Inferior parietal cortex (tissue), 1 donor: Measurements from ENCODE around the gene ARHGAP21.
A peak's percentile ranks its signal among the peaks of the same experiment; 100 is the strongest.

Experiments
- DNase-seq: peaks from one replicate; pipeline ENCODE4 v3.0.0-alpha.2; 2016; ENCODE audit errors: extremely low spot score

ARHGAP21 gene

GRCh38 chr10:24574161-24574560 lies 149.5 kb downstream of the ARHGAP21 start:
- no peak for DNase-seq

- DNase-seq, result no peak
These were observed 151.7 kb downstream of the ARHGAP21 start for GRCh38 chr10:24571870-24572450.

- DNase-seq, result no peak
These were observed 152.8 kb downstream of the ARHGAP21 start for GRCh38 chr10:24570658-24571426.

- DNase-seq, result no peak
These were observed 153.6 kb downstream of the ARHGAP21 start for GRCh38 chr10:24569828-24570657.

GRCh38 chr10:24569330-24569796 lies 154.3 kb downstream of the ARHGAP21 start:
- no peak for DNase-seq

GRCh38 chr10:24568042-24568441 lies 155.6 kb downstream of the ARHGAP21 start:
- no peak for DNase-seq

- DNase-seq, result no peak
These were observed 162.2 kb downstream of the ARHGAP21 start for GRCh38 chr10:24561453-24561852.

GRCh38 chr10:24556750-24557742 lies 166.6 kb downstream of the ARHGAP21 start:
- DNase-seq, result peak; percentile 81

- DNase-seq, result no peak
These were observed 167.4 kb downstream of the ARHGAP21 start for GRCh38 chr10:24556126-24556749.

- no peak for DNase-seq
These were observed 169.7 kb downstream of the ARHGAP21 start for GRCh38 chr10:24554036-24554435.

GRCh38 chr10:24553051-24553612 lies 170.6 kb downstream of the ARHGAP21 start:
- DNase-seq, result no peak

GRCh38 chr10:24552346-24553016 lies 171.2 kb downstream of the ARHGAP21 start:
- DNase-seq, result no peak

- no peak for DNase-seq
These were observed 172.5 kb downstream of the ARHGAP21 start for GRCh38 chr10:24551161-24551560.

GRCh38 chr10:24550680-24551079 lies 173.0 kb downstream of the ARHGAP21 start:
- DNase-seq, result no peak

- DNase-seq, result no peak
These were observed 178.1 kb downstream of the ARHGAP21 start for GRCh38 chr10:24545585-24545984.

- DNase-seq, result no peak
These were observed 178.9 kb downstream of the ARHGAP21 start for GRCh38 chr10:24544776-24545175.

- DNase-seq, result no peak
These were observed 181.1 kb downstream of the ARHGAP21 start for GRCh38 chr10:24542314-24543270.

GRCh38 chr10:24541239-24541753 lies 182.4 kb downstream of the ARHGAP21 start:
- DNase-seq, result no peak
